ENCODE data around the gene TMEM151B.

Gene TMEM151B

DNA sequence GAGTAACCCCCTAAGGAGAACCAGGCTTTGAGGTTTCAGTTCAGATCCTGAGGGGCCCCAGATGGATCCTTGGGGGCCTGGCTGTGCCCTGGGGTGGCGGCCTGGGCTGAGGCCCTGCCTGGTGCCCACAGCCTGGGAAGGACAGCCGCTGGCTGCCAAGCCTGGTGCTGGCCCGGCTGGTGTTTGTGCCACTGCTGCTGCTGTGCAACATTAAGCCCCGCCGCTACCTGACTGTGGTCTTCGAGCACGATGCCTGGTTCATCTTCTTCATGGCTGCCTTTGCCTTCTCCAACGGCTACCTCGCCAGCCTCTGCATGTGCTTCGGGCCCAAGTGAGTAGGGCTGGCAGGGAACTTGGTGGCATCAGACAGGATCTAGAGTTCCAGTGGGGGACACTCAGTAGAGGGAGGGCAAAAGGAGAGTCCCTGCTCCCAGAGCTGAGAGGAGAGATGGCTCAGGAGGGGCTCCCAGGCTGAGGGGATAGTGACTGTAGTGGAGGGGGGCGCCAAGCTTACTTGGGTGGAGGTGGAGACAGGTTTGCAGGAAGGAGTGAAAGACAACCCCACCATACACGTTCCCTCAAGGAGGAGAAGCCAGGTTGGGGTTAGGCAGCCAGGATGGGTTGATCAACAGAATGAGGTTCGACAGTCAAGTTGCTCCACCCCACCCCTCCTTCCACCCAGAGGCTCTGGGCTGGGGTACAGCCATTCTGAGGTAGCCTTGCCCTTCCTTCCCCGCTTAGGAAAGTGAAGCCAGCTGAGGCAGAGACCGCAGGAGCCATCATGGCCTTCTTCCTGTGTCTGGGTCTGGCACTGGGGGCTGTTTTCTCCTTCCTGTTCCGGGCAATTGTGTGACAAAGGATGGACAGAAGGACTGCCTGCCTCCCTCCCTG is 37.3 kb upstream of the TMEM151B start:
- no peak for DNase-seq (ENCODE audit: low read depth)

DNA sequence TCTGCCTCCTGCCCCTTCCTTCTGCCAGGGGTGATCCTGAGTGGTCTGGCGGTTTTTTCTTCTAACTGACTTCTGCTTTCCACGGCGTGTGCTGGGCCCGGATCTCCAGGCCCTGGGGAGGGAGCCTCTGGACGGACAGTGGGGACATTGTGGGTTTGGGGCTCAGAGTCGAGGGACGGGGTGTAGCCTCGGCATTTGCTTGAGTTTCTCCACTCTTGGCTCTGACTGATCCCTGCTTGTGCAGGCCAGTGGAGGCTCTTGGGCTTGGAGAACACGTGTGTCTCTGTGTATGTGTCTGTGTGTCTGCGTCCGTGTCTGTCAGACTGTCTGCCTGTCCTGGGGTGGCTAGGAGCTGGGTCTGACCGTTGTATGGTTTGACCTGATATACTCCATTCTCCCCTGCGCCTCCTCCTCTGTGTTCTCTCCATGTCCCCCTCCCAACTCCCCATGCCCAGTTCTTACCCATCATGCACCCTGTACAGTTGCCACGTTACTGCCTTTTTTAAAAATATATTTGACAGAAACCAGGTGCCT is 36.6 kb upstream of the TMEM151B start:
- DNase-seq (ENCODE audit: low read depth) = no peak

- peak; percentile 80 for DNase-seq (ENCODE audit: low read depth)
These were observed 35.9 kb upstream of the TMEM151B start for GRCh38 chr6:44234101-44235025.

GRCh38 chr6:44235269-44235668 is 35.0 kb upstream of the TMEM151B start:
- no peak for DNase-seq (ENCODE audit: low read depth)

GRCh38 chr6:44235891-44236516 is 34.2 kb upstream of the TMEM151B start:
- DNase-seq (ENCODE audit: low read depth) = no peak

GRCh38 chr6:44237021-44237812 is 33.0 kb upstream of the TMEM151B start:
- DNase-seq (ENCODE audit: low read depth) = peak; percentile 99

GRCh38 chr6:44237813-44238433 is 32.3 kb upstream of the TMEM151B start:
- peak; percentile 79 for DNase-seq (ENCODE audit: low read depth)

- DNase-seq (ENCODE audit: low read depth) = no peak
These were observed 31.4 kb upstream of the TMEM151B start for GRCh38 chr6:44238687-44239350.

- DNase-seq (ENCODE audit: low read depth) = no peak
These were observed 26.9 kb upstream of the TMEM151B start for GRCh38 chr6:44243345-44243744.

DNA sequence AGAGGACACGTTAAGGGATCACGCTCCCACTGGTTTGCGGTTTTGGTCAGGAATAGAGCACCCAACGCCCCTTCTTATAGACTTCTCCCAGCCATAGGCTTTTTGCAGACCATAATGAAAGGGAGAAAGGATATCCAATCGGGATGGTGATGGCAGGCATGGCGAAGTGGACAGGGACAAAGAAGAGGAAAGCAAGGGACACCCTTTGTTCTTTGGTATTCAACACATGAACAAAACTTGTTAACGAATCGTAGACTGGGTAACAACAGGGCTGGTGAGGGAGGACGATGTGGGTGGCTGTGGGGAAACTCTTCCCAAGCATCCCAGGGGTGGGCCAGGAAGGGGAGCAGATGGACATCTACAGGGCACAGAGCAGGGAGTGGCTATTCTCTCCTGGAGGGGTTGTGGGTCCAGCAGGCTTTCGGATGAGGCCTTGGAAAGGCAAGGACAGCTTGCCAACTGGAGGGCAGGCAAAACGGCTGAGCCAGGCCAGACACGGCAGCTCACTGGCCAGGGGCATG is 24.8 kb upstream of the TMEM151B start:
- DNase-seq (ENCODE audit: low read depth) = no peak

GRCh38 chr6:44245912-44246662 is 24.2 kb upstream of the TMEM151B start:
- DNase-seq (ENCODE audit: low read depth) = peak; percentile 84

GRCh38 chr6:44246663-44247337 is 23.4 kb upstream of the TMEM151B start, which contains the start of gene HSP90AB1:
Gene HSP90AB1, plus strand, starts transcription at chr6:44247101. Its CDS starts 1,529 bp downstream, at chr6:44248630.
- peak; percentile 100 for DNase-seq (ENCODE audit: low read depth)

- DNase-seq (ENCODE audit: low read depth) = peak; percentile 71
These were observed 22.6 kb upstream of the TMEM151B start for GRCh38 chr6:44247338-44248302.

DNA sequence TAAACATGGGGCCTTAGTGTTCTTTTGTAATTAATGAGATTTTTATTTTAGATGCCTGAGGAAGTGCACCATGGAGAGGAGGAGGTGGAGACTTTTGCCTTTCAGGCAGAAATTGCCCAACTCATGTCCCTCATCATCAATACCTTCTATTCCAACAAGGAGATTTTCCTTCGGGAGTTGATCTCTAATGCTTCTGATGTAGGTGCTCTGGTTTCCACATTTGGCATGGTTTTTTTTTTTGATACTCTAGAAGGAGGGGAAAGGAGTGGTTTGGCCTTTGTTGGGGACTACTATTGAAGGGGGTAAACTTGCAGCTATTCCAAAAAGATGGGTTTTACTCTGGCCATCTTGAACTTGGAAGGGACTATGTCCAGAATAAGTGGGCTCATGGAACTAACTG is 21.7 kb upstream of the TMEM151B start:
- DNase-seq (ENCODE audit: low read depth) = no peak

GRCh38 chr6:44249082-44249748 is 21.0 kb upstream of the TMEM151B start:
- DNase-seq (ENCODE audit: low read depth) = no peak

DNA sequence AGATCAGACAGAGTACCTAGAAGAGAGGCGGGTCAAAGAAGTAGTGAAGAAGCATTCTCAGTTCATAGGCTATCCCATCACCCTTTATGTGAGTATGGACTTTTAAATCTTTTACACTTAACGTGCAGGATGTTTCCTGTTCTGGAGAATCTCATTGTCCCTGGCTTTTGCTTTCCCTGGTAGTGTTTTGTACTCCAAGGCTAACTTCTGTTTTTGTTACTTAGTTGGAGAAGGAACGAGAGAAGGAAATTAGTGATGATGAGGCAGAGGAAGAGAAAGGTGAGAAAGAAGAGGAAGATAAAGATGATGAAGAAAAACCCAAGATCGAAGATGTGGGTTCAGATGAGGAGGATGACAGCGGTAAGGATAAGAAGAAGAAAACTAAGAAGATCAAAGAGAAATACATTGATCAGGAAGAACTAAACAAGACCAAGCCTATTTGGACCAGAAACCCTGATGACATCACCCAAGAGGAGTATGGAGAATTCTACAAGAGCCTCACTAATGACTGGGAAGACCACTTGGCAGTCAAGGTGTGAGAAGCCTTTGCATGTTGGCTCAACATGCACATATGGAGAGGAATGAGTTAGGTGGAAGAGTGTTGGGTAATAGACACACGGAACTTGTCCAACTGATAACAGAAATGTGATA is 20.1 kb upstream of the TMEM151B start:
- no peak for DNase-seq (ENCODE audit: low read depth)
